MCF 10A (cell line): Measurements from ENCODE around the gene MRPL52. TPM values are rescaled to one million over a fixed set of nuclear protein-coding genes. Genes with fewer than 3 reads are reported as not detected.

Experiments
- BruUV-seq: library from RNA; stranded (reverse); fragments of 400-500 nt; replicated peaks from 2 replicates; lab custom pipeline; 2021; lab: Mats Ljungman, UMichigan
- CTCF ChIA-PET: fragments of 300-600 bp; sonication (Branson Sonifier 250); formaldehyde crosslinking; extraction: SDS; loops from one replicate; lab custom pipeline; 2021; ENCODE audit warnings: antibody characterized with exemption, inconsistent platforms; lab: Yijun Ruan, JAX
- POLR2A ChIA-PET: fragments of 300-600, 350-650 bp; sonication (Branson Sonifier 250); formaldehyde crosslinking; extraction: SDS; loops from one replicate; lab custom pipeline; 2020; ENCODE audit warnings: antibody characterized with exemption, inconsistent platforms; lab: Yijun Ruan, JAX
- DNase-seq: peaks from one replicate; pipeline ENCODE4 v3.0.0-alpha.2; 2018; ENCODE audit not compliant: unreplicated experiment
- H3K27ac Mint-ChIP-seq: one replicate; pipeline ENCODE4 v1.8.0; 2022; ENCODE audit warnings: mild to moderate bottlenecking, low read depth, mixed read lengths; ENCODE audit not compliant: unreplicated experiment
- H3K27me3 Mint-ChIP-seq: one replicate; pipeline ENCODE4 v1.8.0; 2022; ENCODE audit warnings: mixed read lengths; ENCODE audit not compliant: insufficient read depth, unreplicated experiment
- H3K36me3 Mint-ChIP-seq: one replicate; pipeline ENCODE4 v1.8.0; 2022; ENCODE audit warnings: mild to moderate bottlenecking, moderate library complexity, mixed read lengths; ENCODE audit not compliant: insufficient read depth, unreplicated experiment
- H3K4me1 Mint-ChIP-seq: one replicate; pipeline ENCODE4 v1.8.0; 2022; ENCODE audit warnings: mixed read lengths; ENCODE audit not compliant: insufficient read depth, unreplicated experiment
- H3K4me3 Mint-ChIP-seq: one replicate; pipeline ENCODE4 v1.8.0; 2022; ENCODE audit warnings: mild to moderate bottlenecking, moderate library complexity, mixed read lengths; ENCODE audit not compliant: unreplicated experiment
- H3K9me3 Mint-ChIP-seq: one replicate; pipeline ENCODE4 v1.8.0; 2022; ENCODE audit warnings: mixed read lengths; ENCODE audit not compliant: unreplicated experiment
- CTCF ChIP-seq: fragments of 200-600 bp; IDR thresholded peaks from one replicate; pipeline ENCODE4 v1.8.0; 2022; ENCODE audit warnings: antibody characterized with exemption, mild to moderate bottlenecking; ENCODE audit not compliant: unreplicated experiment
- intact Hi-C: fragments of 100-400 bp; cut with micrococcal nuclease; formaldehyde crosslinking; loops from 2 replicates; pipeline ENCODE4 v1.14.1; 2022
- total RNA-seq: library from RNA; stranded (reverse); gene quantifications from 2 replicates; pipeline ENCODE4 v1.2.3, GENCODE V29; 2022

The MRPL52 gene
- total RNA-seq, 1 experiment from 2014 or later, result 172 TPM

- CTCF ChIA-PET, result interaction anchor here (0.6 to 1.3 kb wide), 4 partner anchors 16 to 41 kb away, joined by 3 to 5 read pairs (median 3); no protein-coding TSS in a partner anchor
- DNase-seq, result no peak
Measured at GRCh38 chr14:22811722-22812121, 18.0 kb upstream of the MRPL52 start.

DNA sequence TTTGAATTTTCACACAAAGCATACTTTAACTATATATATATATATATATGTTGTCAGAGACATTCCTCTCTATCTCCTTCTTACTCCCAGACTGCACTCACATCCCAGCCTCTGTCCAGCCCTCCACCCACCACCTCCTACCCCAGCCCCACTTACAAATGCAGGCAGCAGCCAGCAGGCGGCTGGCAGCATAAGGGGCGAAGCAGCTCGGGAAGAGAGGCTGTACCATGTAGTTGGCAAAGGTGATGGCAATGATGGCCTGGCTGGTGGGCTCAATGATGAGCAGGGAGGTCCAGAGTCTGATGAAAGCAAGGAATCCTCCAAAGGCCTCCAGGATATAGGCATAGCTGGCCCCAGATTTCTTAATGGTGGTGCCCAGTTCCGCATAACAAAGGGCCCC, 16.9 kb upstream of the MRPL52 start:
- Mint-ChIP-seq H3K9me3 (no peaks in the 10 kb centered on the region), H3K4me3 (no peak overlapping the region), H3K36me3 (no peaks in the 10 kb centered on the region), H3K27ac (no peak overlapping the region), H3K27me3 (no peaks in the 10 kb centered on the region), H3K4me1 (peaks cover 3% of the 10 kb centered on the region)
- TF ChIP-seq CTCF, result no peak
- BruUV-seq, result no TSS peak
- intact Hi-C loops, result no loop called here
- ChIA-PET POLR2A (interaction anchor here (0.6 to 1.2 kb wide), 3 partner anchors 11 to 612 kb away, joined by 3 read pairs; no protein-coding TSS in a partner anchor), CTCF (interaction anchor here (0.6 to 1.2 kb wide), 5 partner anchors 11 to 242 kb away, joined by 3 to 5 read pairs (median 4); no protein-coding TSS in a partner anchor)
- no peak for DNase-seq

More at GRCh38 chr14:22811722-22812121, 18.0 kb upstream of the MRPL52 start:
- BruUV-seq, result no TSS peak
- intact Hi-C loops, result no loop called here
- Mint-ChIP-seq H3K27me3 (no peaks in the 10 kb centered on the region), H3K4me1 (peaks cover 10% of the 10 kb centered on the region), H3K27ac (no peak overlapping the region), H3K9me3 (no peaks in the 10 kb centered on the region), H3K4me3 (no peak overlapping the region), H3K36me3 (no peaks in the 10 kb centered on the region)
- TF ChIP-seq CTCF, result no peak
- POLR2A ChIA-PET, result interaction anchor here (0.5 kb wide), 1 partner anchor 15 kb away, joined by 3 read pairs; no protein-coding TSS in a partner anchor

DNA sequence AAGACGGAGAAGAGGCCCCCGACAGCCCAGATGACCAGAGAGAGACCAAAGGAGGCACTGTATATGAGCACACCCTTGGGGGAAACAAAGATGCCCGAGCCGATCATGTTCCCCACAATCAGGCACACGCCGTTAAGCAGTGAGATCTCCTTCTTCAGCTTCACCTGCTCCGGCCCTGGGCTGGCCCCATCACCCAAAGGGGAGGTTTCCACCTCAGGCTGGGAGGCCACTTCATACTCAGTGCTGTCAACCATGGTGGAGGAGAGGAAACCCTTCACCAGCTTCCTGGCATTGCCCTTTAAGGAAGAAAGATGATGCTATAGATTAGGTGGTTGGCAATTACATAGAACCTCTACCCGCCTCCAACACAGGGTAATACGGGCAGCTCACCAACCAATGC, 16.5 kb upstream of the MRPL52 start:
- intact Hi-C loops, result no loop called here
- no peak for TF ChIP-seq CTCF
- DNase-seq, result no peak
- no TSS peak for BruUV-seq
- POLR2A ChIA-PET, result interaction anchor here (0.6 to 1.2 kb wide), 3 partner anchors 10 to 612 kb away, joined by 3 read pairs; no protein-coding TSS in a partner anchor
- H3K4me3 Mint-ChIP-seq, result no peak overlapping the region
- H3K36me3 Mint-ChIP-seq, result no peaks in the 10 kb centered on the region
- H3K4me1 Mint-ChIP-seq, result peaks cover 5% of the 10 kb centered on the region
- no peaks in the 10 kb centered on the region for H3K27me3 Mint-ChIP-seq
- H3K9me3 Mint-ChIP-seq, result no peaks in the 10 kb centered on the region
- CTCF ChIA-PET, result interaction anchor here (0.7 to 1.2 kb wide), 5 partner anchors 10 to 242 kb away, joined by 3 to 5 read pairs (median 4); no protein-coding TSS in a partner anchor
- no peak overlapping the region for H3K27ac Mint-ChIP-seq

DNA sequence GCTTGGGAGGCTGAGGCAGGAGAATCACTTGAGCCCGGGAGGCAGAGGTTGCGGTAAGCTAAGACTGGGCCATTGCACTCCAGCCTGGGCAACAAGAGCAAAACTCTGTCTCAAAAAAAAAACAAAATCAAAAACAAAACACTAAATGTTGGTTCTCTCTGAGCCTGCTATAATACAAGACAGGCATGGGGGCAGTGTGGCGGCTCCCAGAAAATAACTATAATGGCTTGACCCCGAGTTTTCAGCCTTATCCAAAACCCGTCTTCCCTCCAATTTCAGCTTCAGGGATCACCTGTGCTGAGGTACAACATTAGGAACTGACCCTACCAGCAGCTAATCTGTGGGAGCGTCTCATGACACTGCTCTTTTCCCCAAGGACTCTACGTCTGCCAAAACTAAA, 15.3 kb upstream of the MRPL52 start:
- no peaks in the 10 kb centered on the region for H3K36me3 Mint-ChIP-seq
- ChIA-PET POLR2A (no interaction called here), CTCF (interaction anchor here (0.5 to 1.1 kb wide), 4 partner anchors 17 to 190 kb away, joined by 3 to 5 read pairs (median 3); no protein-coding TSS in a partner anchor)
- DNase-seq, result no peak
- no peak for TF ChIP-seq CTCF
- no peaks in the 10 kb centered on the region for H3K9me3 Mint-ChIP-seq
- H3K4me1 Mint-ChIP-seq, result peaks cover 5% of the 10 kb centered on the region
- intact Hi-C loops, result no loop called here
- BruUV-seq, result no TSS peak
- H3K27me3 Mint-ChIP-seq, result no peaks in the 10 kb centered on the region
- no peak overlapping the region for H3K4me3 Mint-ChIP-seq
- H3K27ac Mint-ChIP-seq, result no peak overlapping the region
